T-helper 1 cell treated with Interleukin-12 subunit alpha and Interleukin-12 subunit beta and Interleukin-4 antibody, amounts not matched to agents 30 ng/mL and 1 ng/mL, for 36 hours (primary cell): ENCODE results near the gene C12orf57. TPM values are rescaled to one million over a fixed set of nuclear protein-coding genes. Genes with fewer than 3 reads are reported as not detected.

Experiments
- intact Hi-C: fragments of 100-400 bp; cut with micrococcal nuclease; formaldehyde crosslinking; loops from one replicate; pipeline ENCODE4 v1.15.1; 2024
- total RNA-seq: library from RNA; stranded (reverse); gene quantifications from 2 replicates; pipeline ENCODE4 v1.2.3, GENCODE V29; 2022

Gene C12orf57
- total RNA-seq, 1 donor from 2014 or later, result 126 TPM

DNA sequence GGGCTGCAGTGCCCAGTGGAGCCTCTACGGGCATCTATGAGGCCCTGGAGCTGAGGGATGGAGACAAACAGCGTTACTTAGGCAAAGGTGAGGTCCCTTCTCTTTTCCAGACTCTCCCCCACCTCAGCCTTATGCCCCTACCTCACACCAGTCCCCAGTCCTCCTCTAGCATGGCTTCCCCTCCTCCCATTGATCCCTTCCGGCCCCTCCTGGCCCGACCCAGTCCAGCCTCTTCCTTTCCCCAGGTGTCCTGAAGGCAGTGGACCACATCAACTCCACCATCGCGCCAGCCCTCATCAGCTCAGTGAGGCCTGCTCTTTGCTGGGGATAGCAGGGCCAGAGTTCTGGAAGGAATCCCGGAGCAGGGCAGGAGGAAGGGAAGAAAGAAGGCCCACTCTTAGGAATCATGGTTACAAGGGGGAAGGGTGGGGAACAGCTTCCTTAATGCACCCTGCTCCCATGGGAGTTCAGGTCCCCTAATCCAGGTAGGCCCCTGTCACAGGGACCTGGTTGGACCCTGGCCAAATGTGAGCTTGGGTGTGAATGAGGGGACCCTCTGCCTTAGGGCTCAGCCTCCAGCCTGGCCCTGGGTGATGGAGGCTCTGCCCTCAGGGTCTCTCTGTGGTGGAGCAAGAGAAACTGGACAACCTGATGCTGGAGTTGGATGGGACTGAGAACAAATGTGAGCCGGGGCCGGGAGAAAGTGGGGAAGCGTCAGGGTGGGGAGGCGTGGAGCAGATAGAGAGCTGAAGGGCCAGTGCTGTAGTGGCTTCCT, 27.2 kb upstream of the C12orf57 start:
- intact Hi-C loops, result no loop called here

DNA sequence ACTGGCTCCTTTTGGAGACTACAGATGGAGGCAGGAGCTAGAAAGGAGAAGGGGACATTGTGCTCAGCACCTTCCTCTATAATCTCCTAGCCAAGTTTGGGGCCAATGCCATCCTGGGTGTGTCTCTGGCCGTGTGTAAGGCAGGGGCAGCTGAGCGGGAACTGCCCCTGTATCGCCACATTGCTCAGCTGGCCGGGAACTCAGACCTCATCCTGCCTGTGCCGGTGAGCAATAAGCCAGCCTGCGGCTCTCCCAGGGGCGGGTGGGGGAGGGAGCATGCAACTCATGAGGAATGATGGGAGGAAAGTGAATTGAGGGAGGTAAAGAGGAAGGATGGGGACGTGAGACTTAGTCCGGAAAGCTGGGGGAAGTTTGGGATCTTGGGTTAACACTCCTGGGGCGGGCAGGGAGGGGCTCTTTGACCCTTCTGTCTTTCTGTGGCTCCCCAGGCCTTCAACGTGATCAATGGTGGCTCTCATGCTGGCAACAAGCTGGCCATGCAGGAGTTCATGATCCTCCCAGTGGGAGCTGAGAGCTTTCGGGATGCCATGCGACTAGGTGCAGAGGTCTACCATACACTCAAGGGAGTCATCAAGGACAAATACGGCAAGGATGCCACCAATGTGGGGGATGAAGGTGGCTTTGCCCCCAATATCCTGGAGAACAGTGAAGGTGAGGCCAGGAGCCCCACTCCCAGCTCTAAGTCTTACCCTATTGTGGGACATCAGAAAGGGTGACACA, 26.2 kb upstream of the C12orf57 start:
- intact Hi-C loops, result no loop called here

DNA sequence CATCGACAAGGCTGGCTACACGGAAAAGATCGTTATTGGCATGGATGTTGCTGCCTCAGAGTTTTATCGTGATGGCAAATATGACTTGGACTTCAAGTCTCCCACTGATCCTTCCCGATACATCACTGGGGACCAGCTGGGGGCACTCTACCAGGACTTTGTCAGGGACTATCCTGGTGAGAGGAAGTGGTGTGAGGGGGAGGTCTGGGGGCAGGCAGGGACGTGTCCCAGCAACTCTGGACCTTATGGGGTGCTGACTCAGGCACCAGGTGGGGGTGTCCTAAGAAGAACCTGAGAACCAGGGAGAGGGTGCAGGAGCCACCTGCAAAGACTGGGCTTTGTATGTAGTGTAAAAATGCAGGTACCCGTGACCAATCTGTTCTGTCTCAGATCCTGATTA, 24.2 kb upstream of the C12orf57 start:
- intact Hi-C loops, result no loop called here

DNA sequence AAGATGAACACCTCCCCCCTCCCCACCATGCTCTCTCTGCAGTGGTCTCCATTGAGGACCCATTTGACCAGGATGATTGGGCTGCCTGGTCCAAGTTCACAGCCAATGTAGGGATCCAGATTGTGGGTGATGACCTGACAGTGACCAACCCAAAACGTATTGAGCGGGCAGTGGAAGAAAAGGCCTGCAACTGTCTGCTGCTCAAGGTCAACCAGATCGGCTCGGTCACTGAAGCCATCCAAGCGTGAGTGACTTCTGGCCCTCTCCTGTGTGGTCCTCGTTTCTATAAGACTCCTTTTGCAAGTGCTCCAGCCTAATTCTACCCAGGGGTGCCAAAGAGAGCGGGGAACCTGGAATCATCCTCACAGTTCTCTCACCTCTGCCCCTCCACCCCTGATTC, 22.3 kb upstream of the C12orf57 start:
- intact Hi-C loops, result no loop called here

DNA sequence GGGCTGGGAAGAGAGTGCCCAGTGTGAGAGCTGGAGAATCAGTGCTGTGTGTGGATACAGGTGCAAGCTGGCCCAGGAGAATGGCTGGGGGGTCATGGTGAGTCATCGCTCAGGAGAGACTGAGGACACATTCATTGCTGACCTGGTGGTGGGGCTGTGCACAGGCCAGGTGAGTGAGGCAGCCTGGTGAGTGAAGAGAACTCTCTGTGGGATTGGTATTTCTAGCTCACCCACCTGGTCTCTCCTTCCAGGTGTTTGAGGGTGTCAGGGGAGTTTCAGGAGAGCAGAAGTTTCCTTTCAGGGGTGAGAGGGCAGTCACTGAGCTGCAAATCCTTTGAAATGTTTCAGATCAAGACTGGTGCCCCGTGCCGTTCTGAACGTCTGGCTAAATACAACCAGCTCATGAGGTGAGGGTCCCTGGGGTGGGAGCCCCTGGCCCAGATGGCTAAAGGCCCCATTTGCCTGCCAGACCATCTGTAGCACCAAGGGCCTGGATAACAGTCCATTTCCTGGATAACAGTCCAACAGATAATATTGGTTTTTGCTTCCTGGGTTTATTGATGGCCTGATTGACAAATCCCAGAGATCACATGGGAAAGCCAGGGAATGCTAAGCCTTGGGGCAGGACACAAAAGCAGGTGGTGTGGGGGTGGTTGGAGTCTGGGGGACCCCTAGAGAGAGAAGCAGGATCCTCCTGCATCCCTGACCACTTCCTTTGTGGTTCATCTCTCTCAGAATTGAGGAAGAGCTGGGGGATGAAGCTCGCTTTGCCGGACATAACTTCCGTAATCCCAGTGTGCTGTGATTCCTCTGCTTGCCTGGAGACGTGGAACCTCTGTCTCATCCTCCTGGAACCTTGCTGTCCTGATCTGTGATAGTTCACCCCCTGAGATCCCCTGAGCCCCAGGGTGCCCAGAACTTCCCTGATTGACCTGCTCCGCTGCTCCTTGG, 21.6 kb upstream of the C12orf57 start:
- intact Hi-C loops, result no loop called here

DNA sequence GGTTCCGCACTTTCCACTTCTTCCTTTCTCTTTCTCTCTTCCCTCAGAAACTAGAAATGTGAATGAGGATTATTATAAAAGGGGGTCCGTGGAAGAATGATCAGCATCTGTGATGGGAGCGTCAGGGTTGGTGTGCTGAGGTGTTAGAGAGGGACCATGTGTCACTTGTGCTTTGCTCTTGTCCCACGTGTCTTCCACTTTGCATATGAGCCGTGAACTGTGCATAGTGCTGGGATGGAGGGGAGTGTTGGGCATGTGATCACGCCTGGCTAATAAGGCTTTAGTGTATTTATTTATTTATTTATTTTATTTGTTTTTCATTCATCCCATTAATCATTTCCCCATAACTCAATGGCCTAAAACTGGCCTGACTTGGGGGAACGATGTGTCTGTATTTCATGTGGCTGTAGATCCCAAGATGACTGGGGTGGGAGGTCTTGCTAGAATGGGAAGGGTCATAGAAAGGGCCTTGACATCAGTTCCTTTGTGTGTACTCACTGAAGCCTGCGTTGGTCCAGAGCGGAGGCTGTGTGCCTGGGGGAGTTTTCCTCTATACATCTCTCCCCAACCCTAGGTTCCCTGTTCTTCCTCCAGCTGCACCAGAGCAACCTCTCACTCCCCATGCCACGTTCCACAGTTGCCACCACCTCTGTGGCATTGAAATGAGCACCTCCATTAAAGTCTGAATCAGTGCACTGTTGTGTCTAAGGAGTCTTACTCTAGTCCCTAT, 20.7 kb upstream of the C12orf57 start:
- intact Hi-C loops, result no loop called here

DNA sequence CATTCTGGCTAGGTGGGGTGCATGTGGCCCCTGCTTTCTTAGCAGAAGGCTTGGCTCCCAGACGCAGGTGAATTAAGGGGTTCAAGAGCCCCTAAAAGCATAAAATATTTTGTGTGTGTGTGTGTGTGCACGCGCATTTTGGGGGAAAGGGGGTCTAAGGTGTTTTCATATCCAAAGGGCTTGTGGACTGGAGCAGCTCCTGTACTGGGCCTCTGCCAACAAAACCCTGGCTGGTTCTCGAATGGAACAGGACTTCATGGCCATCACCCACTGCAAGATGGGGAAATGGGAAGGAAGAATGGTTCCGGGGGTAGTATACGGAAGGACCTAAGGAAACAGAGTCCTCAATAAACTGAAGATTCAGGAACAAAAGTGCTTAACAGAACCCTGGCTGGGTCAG, 20.0 kb upstream of the C12orf57 start:
- intact Hi-C loops, result loop anchor here (1.0 to 2.0 kb wide), 11 partner anchors 10 to 220 kb away; partner anchors contain the start of genes C12orf57, C1R, C1RL and ENO2

DNA sequence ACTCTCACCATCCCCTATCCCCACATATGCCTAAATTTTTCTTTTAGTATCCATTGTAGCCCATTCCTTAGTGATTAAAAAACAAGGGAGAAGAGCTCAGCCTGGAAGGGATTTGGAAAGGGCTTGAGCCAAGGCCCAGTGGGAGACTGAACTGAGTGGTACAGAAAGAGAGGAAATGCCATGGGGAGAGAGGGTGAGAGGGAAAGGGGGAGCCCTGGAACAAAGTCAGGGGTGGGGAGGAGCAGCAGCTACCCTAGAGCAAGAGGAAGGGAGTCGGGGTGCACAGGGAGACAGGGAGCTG, 18.6 kb upstream of the C12orf57 start:
- intact Hi-C loops, result loop anchor here (2.0 kb wide), 1 partner anchor 20 kb away; the partner anchor contains the start of gene C12orf57

DNA sequence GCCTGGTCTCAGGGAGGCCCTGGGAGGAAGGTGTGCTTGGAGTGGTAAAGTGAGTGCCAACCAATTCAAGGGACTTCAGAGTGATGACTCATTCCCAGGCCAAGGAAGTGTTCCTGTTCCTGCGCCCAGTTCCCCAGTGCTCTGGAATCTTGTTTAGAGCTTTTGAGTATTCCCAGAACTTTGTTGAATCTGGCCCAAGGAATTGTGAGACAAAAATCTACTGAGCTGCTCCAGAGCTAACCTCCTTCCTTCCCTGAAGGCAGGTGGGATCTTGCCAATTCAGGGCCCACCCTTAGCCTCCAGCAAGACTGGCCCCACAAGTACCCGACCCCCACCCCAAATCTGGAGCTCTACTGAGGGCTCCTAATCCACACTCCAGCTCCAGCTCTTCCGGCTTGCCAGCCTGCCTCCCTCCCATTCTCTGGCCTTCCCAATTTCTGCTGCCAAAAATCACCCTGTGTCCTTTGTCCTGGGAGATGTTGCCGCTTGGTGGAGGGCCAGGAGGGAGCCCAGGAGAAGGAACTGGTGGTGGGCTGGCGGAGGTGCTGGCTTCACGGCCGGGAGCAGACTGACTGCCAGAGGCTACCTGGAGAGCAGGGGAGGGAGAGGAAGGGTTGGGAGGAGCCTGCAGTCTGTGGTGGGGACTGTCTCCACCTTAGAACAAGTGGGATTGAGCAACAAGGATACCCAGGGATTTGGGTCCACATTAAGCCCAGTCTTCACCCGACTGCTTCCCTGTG, 18.1 kb upstream of the C12orf57 start:
- intact Hi-C loops, result loop anchor here (2.0 kb wide), 1 partner anchor 19 kb away; the partner anchor contains the start of gene C12orf57

DNA sequence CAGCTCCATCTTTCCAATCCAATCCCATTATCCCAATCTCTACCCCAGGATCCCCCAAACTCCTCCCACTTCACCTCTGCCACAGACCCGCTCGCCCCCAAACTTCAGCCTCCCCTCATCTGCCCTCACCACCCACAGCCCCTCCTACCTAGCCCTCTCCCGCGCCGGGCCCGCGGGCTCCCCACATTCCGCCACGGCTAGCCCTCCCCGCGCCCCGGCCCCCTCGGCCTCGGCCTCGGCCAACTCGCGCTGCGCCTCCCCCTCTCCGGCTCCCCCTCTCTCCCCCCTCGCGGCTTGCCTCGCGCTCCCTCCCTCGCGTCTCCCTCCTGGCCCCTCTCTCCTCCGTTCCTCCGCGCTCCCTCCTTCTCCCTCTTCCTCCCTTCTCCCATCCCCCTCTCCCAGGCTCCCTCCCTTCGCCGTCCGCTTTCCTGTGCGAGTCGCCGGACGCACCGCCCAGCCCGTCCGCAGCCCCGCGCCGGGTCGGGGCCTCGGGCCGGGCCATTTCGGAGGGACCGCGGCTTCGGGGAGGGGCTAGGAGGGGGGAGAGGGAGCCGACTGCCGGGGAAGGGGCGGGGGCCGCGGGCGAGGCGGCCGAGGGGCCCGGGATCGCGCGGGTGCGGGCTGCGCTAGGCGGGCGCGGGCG, 16.3 kb upstream of the C12orf57 start, which contains the start of gene ATN1:
Gene ATN1 (plus strand): TSS at position 581 of the 643 bp plus-strand sequence. CDS start 6,043 bp downstream, outside the sequence.
- intact Hi-C loops, result no loop called here

DNA sequence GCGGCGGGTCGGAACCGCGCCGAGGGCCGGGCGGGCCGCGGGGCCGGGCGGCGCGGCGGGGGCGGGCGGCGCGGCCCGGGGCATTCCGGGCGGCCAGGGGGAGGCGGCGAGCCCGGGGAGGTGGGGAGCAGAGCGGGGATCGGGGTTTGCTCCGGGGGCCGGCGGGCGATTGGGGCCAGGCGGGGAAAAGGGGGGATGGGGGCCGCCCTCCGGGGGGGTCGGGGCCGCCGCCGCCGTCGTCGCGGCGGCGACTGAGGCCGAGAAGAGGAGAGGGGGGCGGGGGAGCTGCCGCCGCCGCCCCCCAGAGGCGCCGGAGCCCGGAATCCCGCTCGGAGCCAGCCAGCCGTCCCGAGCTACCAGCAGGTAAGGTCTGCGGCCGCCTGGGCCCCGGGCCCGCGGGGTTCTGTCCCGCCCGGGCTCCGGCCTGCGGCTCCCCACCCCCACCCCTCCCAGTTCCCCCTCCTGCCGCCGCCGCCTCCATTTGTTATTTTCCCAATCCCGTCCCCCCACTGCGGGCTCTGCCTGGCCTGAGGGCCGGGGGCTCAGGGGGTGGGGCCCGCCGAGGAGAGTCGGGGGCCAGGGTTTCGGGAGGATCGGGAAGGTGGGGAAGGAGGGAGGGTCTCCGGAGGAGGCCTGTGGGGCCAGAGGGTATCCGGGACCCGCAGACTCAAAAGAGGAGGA, 15.7 kb upstream of the C12orf57 start:
- intact Hi-C loops, result no loop called here

DNA sequence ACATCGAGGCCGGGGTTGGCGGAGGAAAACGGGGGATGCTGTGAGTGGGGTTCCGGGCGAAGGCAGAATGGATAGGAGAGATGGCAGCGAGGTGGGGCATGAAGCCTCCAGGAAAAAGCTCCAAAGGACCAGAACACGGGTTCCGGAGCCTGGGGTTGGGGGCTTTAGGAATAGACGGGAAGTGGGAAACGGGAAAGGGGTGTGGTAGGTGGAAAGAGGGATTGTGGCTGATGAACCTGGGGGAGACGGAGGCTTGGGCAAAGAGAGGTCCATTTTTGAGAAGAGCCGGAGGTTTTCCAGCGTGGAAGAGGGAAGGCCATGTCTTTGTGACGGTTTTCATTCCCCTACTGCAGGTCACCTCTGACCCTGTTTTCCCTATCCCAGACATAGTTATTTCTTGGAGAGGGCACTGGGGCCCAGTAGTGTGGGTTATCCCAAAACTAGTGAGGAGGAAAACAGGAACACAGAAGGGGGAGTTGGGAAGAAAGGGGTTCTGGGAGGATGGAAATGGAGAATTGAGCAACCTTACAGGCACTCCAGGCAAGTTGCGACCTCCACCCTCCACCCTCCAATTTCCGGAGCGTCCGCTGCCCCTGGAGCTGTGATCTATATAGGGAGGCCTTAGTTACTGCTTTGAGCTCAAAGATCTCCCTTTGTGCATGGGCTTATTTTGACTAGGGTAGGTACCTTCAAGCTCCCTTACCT, 15.0 kb upstream of the C12orf57 start:
- intact Hi-C loops, result loop anchor here (1.0 kb wide), 1 partner anchor 8 kb away; no protein-coding TSS in a partner anchor

DNA sequence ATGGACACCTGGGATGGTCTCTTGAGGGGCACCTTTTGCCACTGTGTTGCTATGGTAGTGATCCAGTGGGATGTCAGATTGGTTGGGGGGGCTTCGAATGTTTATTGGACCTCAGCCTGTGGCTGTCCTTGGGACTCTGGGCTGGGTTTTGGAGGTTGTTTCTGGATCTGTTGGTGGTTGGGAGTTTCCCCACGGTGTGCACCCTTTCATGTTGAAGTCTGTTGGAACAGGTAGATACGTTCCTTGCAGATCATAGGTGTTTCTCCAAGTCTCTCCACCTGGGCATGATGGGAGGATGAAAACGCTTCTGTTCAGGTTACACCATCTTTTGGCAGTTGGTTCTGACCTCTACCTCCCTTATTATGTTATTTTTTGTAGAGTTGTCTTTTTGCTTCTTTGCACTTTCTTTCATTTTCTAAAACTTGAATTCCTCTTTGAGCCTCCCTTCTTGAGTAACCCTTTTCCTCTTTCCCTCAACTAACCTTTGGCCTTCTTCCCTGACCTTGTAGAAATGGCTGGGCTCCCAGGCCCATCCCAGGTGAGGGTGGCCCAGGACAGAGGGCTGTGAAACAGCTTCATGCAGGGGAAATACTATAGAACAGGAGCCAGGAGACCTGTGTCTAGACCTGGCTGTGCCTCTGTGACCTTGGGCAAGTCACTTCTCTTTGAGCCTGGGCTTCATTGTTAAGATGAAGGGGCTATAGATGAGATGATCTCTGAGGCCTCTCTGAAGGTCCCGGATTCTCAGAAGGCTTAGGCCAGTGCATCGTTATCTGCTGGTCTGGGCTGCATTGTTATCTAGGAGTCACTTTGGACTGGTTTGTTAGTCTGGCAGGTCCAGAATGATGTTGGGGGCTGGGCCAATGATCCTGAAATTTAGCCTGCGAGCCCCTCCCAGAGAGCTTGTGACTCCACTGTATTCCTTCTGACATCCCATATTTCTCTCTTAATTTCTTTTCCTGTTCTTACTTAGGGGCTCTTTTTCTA, 14.1 kb upstream of the C12orf57 start:
- intact Hi-C loops, result loop anchor here (1.0 kb wide), 1 partner anchor 8 kb away; no protein-coding TSS in a partner anchor

DNA sequence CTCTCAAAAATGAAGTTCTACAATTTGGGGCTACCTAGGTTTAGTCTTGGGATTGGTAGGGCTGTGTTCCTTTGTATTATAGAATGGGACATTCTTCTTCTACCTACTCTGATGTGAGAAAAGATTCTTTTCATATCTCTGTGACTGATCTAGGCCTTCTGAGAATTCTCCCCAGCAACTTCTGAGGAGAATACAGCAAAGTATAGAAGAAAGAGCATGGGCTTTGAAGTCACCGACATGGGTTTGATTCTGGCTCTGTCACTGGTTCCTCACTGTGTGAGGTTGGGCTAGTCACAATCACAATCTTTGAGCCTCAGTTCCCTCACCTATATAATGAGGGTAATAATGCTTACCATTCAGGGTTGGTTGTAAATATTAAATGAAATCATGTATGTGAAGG, 11.1 kb upstream of the C12orf57 start:
- intact Hi-C loops, result no loop called here

DNA sequence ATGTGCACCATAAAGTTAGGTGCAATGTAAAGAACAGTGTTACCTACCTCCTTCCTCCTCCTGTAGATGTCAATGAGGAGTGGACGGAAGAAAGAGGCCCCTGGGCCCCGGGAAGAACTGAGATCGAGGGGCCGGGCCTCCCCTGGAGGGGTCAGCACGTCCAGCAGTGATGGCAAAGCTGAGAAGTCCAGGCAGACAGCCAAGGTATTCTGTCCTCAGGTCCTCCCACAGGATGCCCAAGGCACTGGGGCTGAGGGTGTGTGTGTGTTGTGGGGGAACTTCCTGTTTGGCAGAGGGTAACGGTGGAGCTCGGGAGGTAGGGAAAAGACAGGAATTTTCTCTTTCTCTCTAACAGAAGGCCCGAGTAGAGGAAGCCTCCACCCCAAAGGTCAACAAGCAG, 9.7 kb upstream of the C12orf57 start:
- intact Hi-C loops, result no loop called here

DNA sequence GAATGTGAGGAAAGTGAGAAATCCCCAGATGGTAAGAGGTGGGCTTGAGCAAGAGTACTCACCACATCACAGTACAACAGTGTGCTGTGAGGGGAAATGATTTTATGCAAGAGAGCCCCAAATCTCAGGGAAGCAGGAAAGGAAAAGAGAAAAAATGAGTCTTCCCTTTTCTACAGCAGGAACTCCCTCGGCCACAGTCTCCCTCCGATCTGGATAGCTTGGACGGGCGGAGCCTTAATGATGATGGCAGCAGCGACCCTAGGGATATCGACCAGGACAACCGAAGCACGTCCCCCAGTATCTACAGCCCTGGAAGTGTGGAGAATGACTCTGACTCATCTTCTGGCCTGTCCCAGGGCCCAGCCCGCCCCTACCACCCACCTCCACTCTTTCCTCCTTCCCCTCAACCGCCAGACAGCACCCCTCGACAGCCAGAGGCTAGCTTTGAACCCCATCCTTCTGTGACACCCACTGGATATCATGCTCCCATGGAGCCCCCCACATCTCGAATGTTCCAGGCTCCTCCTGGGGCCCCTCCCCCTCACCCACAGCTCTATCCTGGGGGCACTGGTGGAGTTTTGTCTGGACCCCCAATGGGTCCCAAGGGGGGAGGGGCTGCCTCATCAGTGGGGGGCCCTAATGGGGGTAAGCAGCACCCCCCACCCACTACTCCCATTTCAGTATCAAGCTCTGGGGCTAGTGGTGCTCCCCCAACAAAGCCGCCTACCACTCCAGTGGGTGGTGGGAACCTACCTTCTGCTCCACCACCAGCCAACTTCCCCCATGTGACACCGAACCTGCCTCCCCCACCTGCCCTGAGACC, 8.2 kb upstream of the C12orf57 start:
- intact Hi-C loops, result no loop called here
